ENCODE results near the gene FETUB.

- TF ChIP-seq CTCF (IDR thresholded peaks at IDR 0.05) (no peak), POLR2A (IDR thresholded peaks at IDR 0.05) (no peak)
These were observed 40.7 kb downstream of the FETUB start for GRCh38 chr3:186680869-186681268.

Data from Peyer's patch (tissue), 4 donors.